ENCODE measurements around the gene PNP. TPM values are rescaled to one million over a fixed set of nuclear protein-coding genes. Genes with fewer than 3 reads are reported as not detected.
"Not testable (repeated sequence)": the region's sequence is repeated elsewhere in the genome, so short reads cannot be mapped to it uniquely, and the experiment has no call there.

The PNP gene
- total and polyA plus RNA-seq, 8 donors: 11.3 to 125 (median 46.4) TPM

- H3K4me1 ChIP-seq: peaks cover 0 to 5% (median 0%) of the 10 kb centered on the region in 4 donors
- intact Hi-C loops (cut with DNase I; ENCODE audit: low total_unique reads): no loop called here
- H3K4me3 ChIP-seq: no peak overlapping the region
- no peak for TF ChIP-seq EP300 (IDR thresholded peaks at IDR 0.05)
- no peak for TF ChIP-seq POLR2AphosphoS5 (IDR thresholded peaks at IDR 0.05)
- no peak for TF ChIP-seq POLR2A (IDR thresholded peaks at IDR 0.05)
- TF ChIP-seq CTCF (IDR thresholded peaks at IDR 0.05): no peak
- DNase-seq: no peak
- H3K27me3 ChIP-seq: peaks cover 0 to 6% (median 0%) of the 10 kb centered on the region in 3 donors
- H3K27ac ChIP-seq: no peak overlapping the region
- H3K36me3 ChIP-seq: peaks cover 6 to 24% (median 16%) of the 10 kb centered on the region in 4 donors
- H3K9me3 ChIP-seq: no peaks in the 10 kb centered on the region
- 89 to 93% (median 90%) methylated on average over 2 of the region's 2 CpGs for WGBS, 5 donors
Measured at GRCh38 chr14:20441461-20441860, 27.7 kb upstream of the PNP start.

GRCh38 chr14:20443650-20444049 lies 25.6 kb upstream of the PNP start:
- H3K4me1 ChIP-seq; H3K9me3 ChIP-seq; DNase-seq; H3K27ac ChIP-seq; H3K4me3 ChIP-seq; H3K27me3 ChIP-seq; intact Hi-C loops (cut with DNase I; ENCODE audit: low total_unique reads): not testable (repeated sequence)
- WGBS, 5 donors: 59 to 84% (median 68%) methylated on average over 2 to 4 of the region's 4 CpGs
- H3K36me3 ChIP-seq: peaks cover 26 to 46% (median 38%) of the 10 kb centered on the region in 4 donors

- no peak for DNase-seq
- intact Hi-C loops (cut with DNase I; ENCODE audit: low total_unique reads): no loop called here
- TF ChIP-seq CTCF (IDR thresholded peaks at IDR 0.05) (no peak), POLR2AphosphoS5 (IDR thresholded peaks at IDR 0.05) (no peak), EP300 (IDR thresholded peaks at IDR 0.05) (no peak), POLR2A (IDR thresholded peaks at IDR 0.05) (no peak)
- no peaks in the 10 kb centered on the region for H3K4me1 ChIP-seq
- H3K36me3 ChIP-seq: peaks cover 48 to 79% (median 70%) of the 10 kb centered on the region in 4 donors
- no peak overlapping the region for H3K27ac ChIP-seq
- 93 to 98% (median 96%) methylated on average over 5 of the region's 5 CpGs for WGBS, 5 donors
- no peaks in the 10 kb centered on the region for H3K27me3 ChIP-seq
- no peak overlapping the region for H3K4me3 ChIP-seq
- H3K9me3 ChIP-seq: no peaks in the 10 kb centered on the region
Measured at GRCh38 chr14:20446889-20447288, 22.3 kb upstream of the PNP start.

GRCh38 chr14:20452831-20453230 lies 16.4 kb upstream of the PNP start:
- H3K27me3 ChIP-seq; DNase-seq; intact Hi-C loops (cut with DNase I; ENCODE audit: low total_unique reads); H3K9me3 ChIP-seq; H3K4me3 ChIP-seq: not testable (repeated sequence)
- Histone ChIP-seq H3K27ac (peak overlapping the region in 1 of 5 donors; percentile 96), H3K4me1 (peaks cover 28 to 42% (median 36%) of the 10 kb centered on the region in 4 donors), H3K36me3 (peaks cover 51 to 67% (median 63%) of the 10 kb centered on the region in 4 donors)
- WGBS, 5 donors: 87 to 91% (median 90%) methylated on average over 8 of the region's 8 CpGs

- Histone ChIP-seq H3K27me3 (no peaks in the 10 kb centered on the region), H3K4me3 (peak within 1 kb of the TSS; percentile 68 to 83 (median 74)), H3K9me3 (no peaks in the 10 kb centered on the region), H3K4me1 (peaks cover 28 to 61% (median 54%) of the 10 kb centered on the region in 4 donors), H3K36me3 (peaks cover 47 to 67% (median 62%) of the 10 kb centered on the region in 4 donors), H3K27ac (peak within 1 kb of the TSS; percentile 90 to 96 (median 95))
- WGBS, 5 donors: 0% methylated on average over 50 to 56 of the region's 56 CpGs
- intact Hi-C loops (cut with DNase I; ENCODE audit: low total_unique reads): no loop called here
- TF ChIP-seq CTCF (IDR thresholded peaks at IDR 0.05) (no peak), POLR2A (IDR thresholded peaks at IDR 0.05) (peak in 2 of 4 donors; percentile 3 to 60), EP300 (IDR thresholded peaks at IDR 0.05) (peak; percentile 13), POLR2AphosphoS5 (IDR thresholded peaks at IDR 0.05) (peak; percentile 89 to 96 (median 92))
- DNase-seq: peak; percentile 98 to 100
Measured at GRCh38 chr14:20454516-20455354, 14.5 kb upstream of the PNP start, which contains the start of the genes APEX1 and OSGEP. Gene APEX1 (plus strand): TSS chr14:20455226. CDS start chr14:20455646, 420 bp downstream. Gene OSGEP (minus strand): TSS chr14:20454812. CDS start chr14:20454683, 129 bp downstream.

Measured in stomach (tissue), 9 donors.